Mucosa of descending colon (tissue), 3 donors: ENCODE results near the gene CACNA1C. TPM values are rescaled to one million over a fixed set of nuclear protein-coding genes. Genes with fewer than 3 reads are reported as not detected.
A peak's percentile ranks its signal among the peaks of the same experiment; 100 is the strongest.

Experiments used
- ATAC-seq: fragments of 200-7000 bp; cut with Tn5 transposase; one replicate; pipeline ENCODE4 v1.9.1; 2020; ENCODE audit warnings: mild to moderate bottlenecking, moderate library complexity
- DNase-seq, 3 donors: peaks; one replicate each; pipeline ENCODE4 v3.0.0-alpha.2; 2020
- H3K36me3 ChIP-seq: fragments of 200-600 bp; one replicate; pipeline ENCODE4 v1.8.0; 2021; ENCODE audit warnings: low read depth, mild to moderate bottlenecking
- H3K4me1 ChIP-seq: fragments of 200-600 bp; one replicate; pipeline ENCODE4 v1.8.0; 2021; ENCODE audit warnings: low read depth, mild to moderate bottlenecking
- H3K4me3 ChIP-seq: fragments of 200-600 bp; one replicate; pipeline ENCODE4 v1.8.0; 2021; ENCODE audit warnings: mild to moderate bottlenecking
- H3K9me3 ChIP-seq: fragments of 200-600 bp; one replicate; pipeline ENCODE4 v1.8.0; 2021; ENCODE audit warnings: mild to moderate bottlenecking
- intact Hi-C, 2 donors: fragments of 100-400 bp; cut with DNase I in 1 of 2; cut with micrococcal nuclease in 1 of 2; formaldehyde crosslinking; loops; one replicate each; pipeline versions ENCODE4 v1.11.0 to v1.11.1; 2022; cut with DNase I, micrococcal nuclease
- total RNA-seq, 3 donors: library from RNA; stranded (reverse); fragmentation: NEBNext Ultra II Directional in 2 of 3; extraction: Animal tissue kit (Norgen Biotek cat#: 25700) in 2 of 3; gene quantifications; one replicate each; pipeline versions ENCODE4 v1.2.1 to v1.2.4, GENCODE V29; 2021 to 2023
- TF ChIP-seq, protein P1 (sequence below): fragments of 200-600 bp; IDR thresholded peaks from one replicate; pipeline ENCODE4 v1.8.0; 2022; ENCODE audit warnings: antibody characterized with exemption, mild to moderate bottlenecking
- donor health status: DM: no; HTN: no; CAD: no; lungs with moderate emphysema.
- donor health status: DM: no; HTN: no; CAD: no.
- donor health status: DM: no; HTN: yes; CAD: no.

Gene CACNA1C
- total RNA-seq, 3 donors from 2014 or later: 5.5 to 89.4 (median 9.2) TPM

GRCh38 chr12:2629051-2629450 lies 576.3 kb downstream of the CACNA1C start:
- Histone ChIP-seq H3K4me3 (no peak overlapping the region), H3K9me3 (no peaks in the 10 kb centered on the region), H3K36me3 (no peaks in the 10 kb centered on the region), H3K4me1 (no peaks in the 10 kb centered on the region)
- intact Hi-C loops: no loop called here
- no peak for ATAC-seq
- DNase-seq: no peak
- TF ChIP-seq, protein P1, sequence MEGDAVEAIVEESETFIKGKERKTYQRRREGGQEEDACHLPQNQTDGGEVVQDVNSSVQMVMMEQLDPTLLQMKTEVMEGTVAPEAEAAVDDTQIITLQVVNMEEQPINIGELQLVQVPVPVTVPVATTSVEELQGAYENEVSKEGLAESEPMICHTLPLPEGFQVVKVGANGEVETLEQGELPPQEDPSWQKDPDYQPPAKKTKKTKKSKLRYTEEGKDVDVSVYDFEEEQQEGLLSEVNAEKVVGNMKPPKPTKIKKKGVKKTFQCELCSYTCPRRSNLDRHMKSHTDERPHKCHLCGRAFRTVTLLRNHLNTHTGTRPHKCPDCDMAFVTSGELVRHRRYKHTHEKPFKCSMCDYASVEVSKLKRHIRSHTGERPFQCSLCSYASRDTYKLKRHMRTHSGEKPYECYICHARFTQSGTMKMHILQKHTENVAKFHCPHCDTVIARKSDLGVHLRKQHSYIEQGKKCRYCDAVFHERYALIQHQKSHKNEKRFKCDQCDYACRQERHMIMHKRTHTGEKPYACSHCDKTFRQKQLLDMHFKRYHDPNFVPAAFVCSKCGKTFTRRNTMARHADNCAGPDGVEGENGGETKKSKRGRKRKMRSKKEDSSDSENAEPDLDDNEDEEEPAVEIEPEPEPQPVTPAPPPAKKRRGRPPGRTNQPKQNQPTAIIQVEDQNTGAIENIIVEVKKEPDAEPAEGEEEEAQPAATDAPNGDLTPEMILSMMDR: no peak

- no peak for DNase-seq
- TF ChIP-seq, protein P1: no peak
- intact Hi-C loops: no loop called here
- Histone ChIP-seq H3K4me1 (no peaks in the 10 kb centered on the region), H3K9me3 (no peaks in the 10 kb centered on the region), H3K4me3 (no peak overlapping the region), H3K36me3 (no peaks in the 10 kb centered on the region)
- no peak for ATAC-seq
Measured at GRCh38 chr12:2631653-2632350, 579.0 kb downstream of the CACNA1C start.

GRCh38 chr12:2633176-2633824 lies 580.5 kb downstream of the CACNA1C start:
- intact Hi-C loops: no loop called here
- H3K36me3 ChIP-seq: no peaks in the 10 kb centered on the region
- ATAC-seq: peak; percentile 72
- no peak for DNase-seq
- TF ChIP-seq, protein P1: no peak
- no peaks in the 10 kb centered on the region for H3K9me3 ChIP-seq
- H3K4me1 ChIP-seq: no peaks in the 10 kb centered on the region
- H3K4me3 ChIP-seq: no peak overlapping the region

GRCh38 chr12:2633825-2634200 lies 581.0 kb downstream of the CACNA1C start:
- ATAC-seq (peak; percentile 92), DNase-seq (peak in 2 of 3 donors; percentile 51 to 75)
- no peak overlapping the region for H3K4me3 ChIP-seq

DNA sequence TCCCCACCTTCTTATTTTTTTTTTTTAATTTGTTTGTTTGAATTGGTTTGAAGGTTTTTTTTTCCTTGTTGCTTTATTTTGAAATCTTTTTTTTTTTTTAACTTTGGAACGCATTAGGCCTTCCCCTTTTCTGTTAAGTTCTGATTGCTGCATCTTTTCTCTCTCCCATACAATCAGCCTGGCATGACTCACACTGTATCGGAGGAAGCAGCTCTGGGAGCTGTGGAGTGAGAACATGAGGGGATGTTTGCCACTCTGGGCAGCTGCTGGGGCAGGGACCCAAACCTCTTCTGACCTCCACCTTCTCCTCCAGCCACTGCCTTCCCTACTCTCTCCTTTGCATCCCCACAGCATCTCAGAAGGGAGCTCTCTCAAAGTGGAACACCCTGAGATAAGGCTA lies 581.7 kb downstream of the CACNA1C start:
- ATAC-seq (no peak), DNase-seq (no peak)
- Histone ChIP-seq H3K4me3 (no peak overlapping the region), H3K9me3 (no peaks in the 10 kb centered on the region), H3K4me1 (no peaks in the 10 kb centered on the region), H3K36me3 (no peaks in the 10 kb centered on the region)
- TF ChIP-seq, protein P1: no peak
- intact Hi-C loops: no loop called here

More at GRCh38 chr12:2633825-2634200, 581.0 kb downstream of the CACNA1C start:
- intact Hi-C loops: no loop called here
- Histone ChIP-seq H3K9me3 (no peaks in the 10 kb centered on the region), H3K36me3 (no peaks in the 10 kb centered on the region), H3K4me1 (no peaks in the 10 kb centered on the region)
- TF ChIP-seq, protein P1: no peak
